Panc1 (cell line): ENCODE results near the gene TBC1D13. TPM values are rescaled to one million over a fixed set of nuclear protein-coding genes. Genes with fewer than 3 reads are reported as not detected.
"Not testable (repeated sequence)": the region's sequence is repeated elsewhere in the genome, so short reads cannot be mapped to it uniquely, and the experiment has no call there.

ENCODE experiments used
- ATAC-seq: fragments of 200-7000 bp; cut with Tn5 transposase; 2 replicates; pipeline ENCODE4 v1.9.1; 2020; ENCODE audit warnings: mild to moderate bottlenecking, moderate library complexity
- BruUV-seq: library from RNA; stranded (reverse); fragments of 400-500 nt; replicated peaks from 2 replicates; lab custom pipeline; 2021; lab: Mats Ljungman, UMichigan
- CTCF ChIA-PET: fragments of 300-600 bp; sonication (Branson Sonifier 250); formaldehyde crosslinking; loops from one replicate; lab custom pipeline; 2022; ENCODE audit warnings: antibody characterized with exemption; lab: Charles Lee
- POLR2A ChIA-PET: fragments of 300-600 bp; sonication (Branson Sonifier 250); formaldehyde crosslinking; loops from one replicate; lab custom pipeline; 2022; ENCODE audit warnings: antibody characterized with exemption; lab: Charles Lee
- DNase-seq: peaks from one replicate; pipeline ENCODE4 v3.0.0-alpha.2; 2010; ENCODE audit warnings: low read depth, low spot score
- H3K27ac ChIP-seq: 2 replicates; pipeline ENCODE4 v1.5.1; 2011; ENCODE audit warnings: mild to moderate bottlenecking, low read length, inconsistent platforms
- H3K27me3 ChIP-seq: fragments of 200-500 bp; sonication (Bioruptor generic); 2 replicates; pipeline ENCODE4 v1.6.0; 2014; ENCODE audit warnings: low read length, inconsistent platforms; ENCODE audit not compliant: control insufficient read depth, insufficient read depth
- H3K36me3 ChIP-seq: fragments of 200-500 bp; sonication (Bioruptor generic); 2 replicates; pipeline ENCODE4 v1.5.1; 2014; ENCODE audit warnings: inconsistent platforms, mild to moderate bottlenecking, low read length, moderate library complexity; ENCODE audit not compliant: control insufficient read depth, insufficient read depth
- H3K4me1 ChIP-seq: 2 replicates; pipeline ENCODE4 v1.5.1; 2011; ENCODE audit warnings: inconsistent platforms, mild to moderate bottlenecking, low read length, moderate library complexity; ENCODE audit not compliant: control insufficient read depth, insufficient read depth
- H3K4me3 ChIP-seq, 2 experiments: 2 replicates each; pipeline ENCODE4 v1.5.1; 2011 to 2012; ENCODE audit warnings: low read depth in 2 of 2, low read length in 2 of 2, mild to moderate bottlenecking in 2 of 2, inconsistent platforms in 1 of 2, moderate library complexity in 1 of 2
- H3K9me3 ChIP-seq: fragments of 200-500 bp; sonication (Bioruptor generic); 2 replicates; pipeline ENCODE4 v1.5.1; 2014; ENCODE audit warnings: low read depth, mild to moderate bottlenecking, inconsistent platforms, low read length, moderate library complexity; ENCODE audit not compliant: control insufficient read depth, insufficient read depth
- CTCF ChIP-seq: fragments of 450-650 bp; IDR thresholded peaks from 2 replicates; pipeline ENCODE4 v1.5.1; 2017; ENCODE audit warnings: mild to moderate bottlenecking
- POLR2AphosphoS5 ChIP-seq: IDR thresholded peaks from 2 replicates; pipeline ENCODE4 v1.6.1; 2012; ENCODE audit warnings: mild to moderate bottlenecking, low read depth, low read length, moderate library complexity
- REST ChIP-seq, 2 experiments: IDR thresholded peaks; 2 replicates each; pipeline ENCODE4 v1.6.1; 2011 to 2012; ENCODE audit warnings: low read depth in 2 of 2, control low read depth in 1 of 2, low read length in 1 of 2, mild to moderate bottlenecking in 1 of 2, moderate library complexity in 1 of 2; ENCODE audit not compliant: insufficient read depth in 1 of 2
- SIN3A ChIP-seq: IDR thresholded peaks from 2 replicates; pipeline ENCODE4 v1.6.1; 2012; ENCODE audit warnings: low read depth, mild to moderate bottlenecking, low read length, moderate library complexity, borderline replicate concordance; ENCODE audit not compliant: insufficient read depth
- TCF7L2 ChIP-seq: IDR thresholded peaks from 2 replicates; pipeline ENCODE4 v1.6.1; 2011; ENCODE audit warnings: mild to moderate bottlenecking, low read depth, low read length, inconsistent platforms
- in situ Hi-C: cut with HindIII; loops from 2 replicates; pipeline ENCODE4 v1.10.0; 2016; ENCODE audit warnings: low sequenced_read_pairs, low pct_unique_long_range_greater_than_20kb
- intact Hi-C: fragments of 100-400 bp; cut with micrococcal nuclease; formaldehyde crosslinking; loops from one replicate; pipeline ENCODE4 v1.10.0; 2022; ENCODE audit not compliant: unreplicated experiment
- total RNA-seq: library from RNA; stranded (reverse); gene quantifications from one replicate; pipeline ENCODE4 v1.2.1, GENCODE V29; 2021; ENCODE audit not compliant: unreplicated experiment

Gene TBC1D13
- total RNA-seq, 1 experiment from 2014 or later: 21.3 TPM

GRCh38 chr9:128792134-128792533, 5.1 kb downstream of the TBC1D13 start:
- TF ChIP-seq TCF7L2 (no peak), SIN3A (no peak), CTCF (no peak), REST (IDR thresholded peaks at IDR 0.05; ENCODE audit: insufficient read depth in 1 of 2, low read depth in 2 of 2, low read length in 1 of 2) (no peak), POLR2AphosphoS5 (no peak)
- no peaks in the 10 kb centered on the region for H3K27me3 ChIP-seq
- BruUV-seq: no TSS peak
- no peak overlapping the region for H3K4me3 ChIP-seq
- ATAC-seq (no peak), DNase-seq (no peak)
- H3K36me3 ChIP-seq: no peaks in the 10 kb centered on the region; the same call in 1 of the 2 replicates
- intact Hi-C loops: no loop called here
- ChIA-PET CTCF (interaction anchor here (0.6 kb wide), 1 partner anchor 73 kb away, joined by 3 read pairs; no protein-coding TSS in a partner anchor), POLR2A (no interaction called here)
- H3K9me3 ChIP-seq: no peaks in the 10 kb centered on the region
- peaks cover 10% of the 10 kb centered on the region for H3K4me1 ChIP-seq
- in situ Hi-C loops: no loop called here
- H3K27ac ChIP-seq: no peak overlapping the region

GRCh38 chr9:128792978-128793686, 6.1 kb downstream of the TBC1D13 start:
- Histone ChIP-seq H3K36me3 (no peaks in the 10 kb centered on the region; the same call in 1 of the 2 replicates), H3K9me3 (no peaks in the 10 kb centered on the region), H3K27me3 (no peaks in the 10 kb centered on the region), H3K4me3 (no peak overlapping the region), H3K27ac (no peak overlapping the region), H3K4me1 (peaks cover 4% of the 10 kb centered on the region)
- DNase-seq (no peak), ATAC-seq (no peak)
- TF ChIP-seq POLR2AphosphoS5 (no peak), REST (IDR thresholded peaks at IDR 0.05; ENCODE audit: insufficient read depth in 1 of 2, low read depth in 2 of 2, low read length in 1 of 2) (no peak), CTCF (no peak), SIN3A (no peak)
- BruUV-seq: no TSS peak
- intact Hi-C loops: no loop called here
- in situ Hi-C loops: no loop called here
- ChIA-PET CTCF (interaction anchor here (0.6 kb wide), 1 partner anchor 70 kb away, joined by 4 read pairs; no protein-coding TSS in a partner anchor), POLR2A (no interaction called here)

- H3K36me3 ChIP-seq, POLR2A ChIA-PET, intact Hi-C loops, H3K4me3 ChIP-seq, DNase-seq, in situ Hi-C loops, BruUV-seq, ATAC-seq, H3K27me3 ChIP-seq, H3K4me1 ChIP-seq, H3K27ac ChIP-seq, H3K9me3 ChIP-seq: not testable (repeated sequence)
- CTCF ChIA-PET: interaction anchor here (0.6 kb wide), 1 partner anchor 243 kb away, joined by 8 read pairs; no protein-coding TSS in a partner anchor
Measured at GRCh38 chr9:128794961-128795360, 7.9 kb downstream of the TBC1D13 start.
